ENCODE data around the gene TBC1D1.

- TF ChIP-seq, protein P1, sequence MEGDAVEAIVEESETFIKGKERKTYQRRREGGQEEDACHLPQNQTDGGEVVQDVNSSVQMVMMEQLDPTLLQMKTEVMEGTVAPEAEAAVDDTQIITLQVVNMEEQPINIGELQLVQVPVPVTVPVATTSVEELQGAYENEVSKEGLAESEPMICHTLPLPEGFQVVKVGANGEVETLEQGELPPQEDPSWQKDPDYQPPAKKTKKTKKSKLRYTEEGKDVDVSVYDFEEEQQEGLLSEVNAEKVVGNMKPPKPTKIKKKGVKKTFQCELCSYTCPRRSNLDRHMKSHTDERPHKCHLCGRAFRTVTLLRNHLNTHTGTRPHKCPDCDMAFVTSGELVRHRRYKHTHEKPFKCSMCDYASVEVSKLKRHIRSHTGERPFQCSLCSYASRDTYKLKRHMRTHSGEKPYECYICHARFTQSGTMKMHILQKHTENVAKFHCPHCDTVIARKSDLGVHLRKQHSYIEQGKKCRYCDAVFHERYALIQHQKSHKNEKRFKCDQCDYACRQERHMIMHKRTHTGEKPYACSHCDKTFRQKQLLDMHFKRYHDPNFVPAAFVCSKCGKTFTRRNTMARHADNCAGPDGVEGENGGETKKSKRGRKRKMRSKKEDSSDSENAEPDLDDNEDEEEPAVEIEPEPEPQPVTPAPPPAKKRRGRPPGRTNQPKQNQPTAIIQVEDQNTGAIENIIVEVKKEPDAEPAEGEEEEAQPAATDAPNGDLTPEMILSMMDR (IDR thresholded peaks at IDR 0.05), result no peak
- no peak for TF ChIP-seq POLR2A (IDR thresholded peaks at IDR 0.05)
Observed at GRCh38 chr4:38167973-38168372, 277.1 kb downstream of the TBC1D1 start.

Measured in vagina (tissue), 2 donors.